HepG2 (cell line): ENCODE results near the gene ADGRB2. TPM values are rescaled to one million over a fixed set of nuclear protein-coding genes. Genes with fewer than 3 reads are reported as not detected.

Experiments
- ATAC-seq: fragments of 200-7000 bp; cut with Tn5 transposase; 3 replicates; pipeline ENCODE4 v1.9.1; 2020; ENCODE audit warnings: mild to moderate bottlenecking, moderate library complexity
- BruUV-seq: library from RNA; stranded (reverse); fragments of 400-500 nt; replicated peaks from 2 replicates; lab custom pipeline; 2021; lab: Mats Ljungman, UMichigan
- CTCF ChIA-PET: fragments of 300-600 bp; formaldehyde crosslinking; extraction: SDS; loops from one replicate; lab custom pipeline; 2021; ENCODE audit warnings: low total read pairs, inconsistent platforms, low intra/inter-chr PET ratio; lab: Yijun Ruan, JAX
- POLR2A ChIA-PET: fragments of 350-600 bp; sonication (Branson Sonifier 250); formaldehyde crosslinking; loops from one replicate; lab custom pipeline; 2020; ENCODE audit warnings: antibody characterized with exemption, inconsistent platforms; lab: Yijun Ruan, JAX
- DNase-seq: peaks from one replicate; pipeline ENCODE4 v3.0.0-alpha.2; 2015; ENCODE audit warnings: low spot score
- FAIRE-seq: peaks from 3 replicates; lab custom pipeline; 2011; peaks lifted over from hg19 to GRCh38; lab: Jason Lieb, UNC
- H2AFZ ChIP-seq: one replicate; pipeline ENCODE4 v1.6.1; 2011; ENCODE audit warnings: low read length, inconsistent platforms
- H3K27ac ChIP-seq: fragments of 300-600 bp; 3 replicates; pipeline ENCODE4 v1.8.0; 2011; ENCODE audit warnings: mixed run types, mild to moderate bottlenecking, mixed read lengths, low read length, inconsistent platforms; ENCODE audit not compliant: insufficient read depth; ENCODE audit errors: extremely low read length
- H3K27me3 ChIP-seq, 2 experiments: fragments of 200-600 bp in 1 of 2; 2 replicates in 1 of 2; 3 replicates in 1 of 2; pipeline versions ENCODE4 v1.6.0 to v1.8.0; 2011; ENCODE audit warnings: low read length in 2 of 2, mild to moderate bottlenecking in 2 of 2, moderate library complexity in 2 of 2, inconsistent platforms in 1 of 2; ENCODE audit not compliant: insufficient read depth in 2 of 2, control insufficient read depth in 1 of 2
- H3K36me3 ChIP-seq, 2 experiments: fragments of 200-600 bp in 1 of 2; replicated peaks in 1 of 2; 2 replicates in 1 of 2; 3 replicates in 1 of 2; pipeline versions ENCODE4 v1.5.1 to v1.8.0; 2011; ENCODE audit warnings: low read length in 2 of 2, inconsistent platforms in 1 of 2; ENCODE audit not compliant: insufficient read depth in 2 of 2, control insufficient read depth in 1 of 2
- H3K4me1 ChIP-seq: 2 replicates; pipeline ENCODE4 v1.5.1; 2012; ENCODE audit warnings: low read length, inconsistent platforms; ENCODE audit not compliant: insufficient read depth
- H3K4me2 ChIP-seq: 2 replicates; pipeline ENCODE4 v1.6.0; 2011; ENCODE audit warnings: low read depth, low read length, inconsistent platforms
- H3K4me3 ChIP-seq, 3 experiments: fragments of 200-600 bp in 1 of 3; sonication (generic), shearing (Covaris generic) in 1 of 3; replicated peaks in 1 of 3; 2 replicates each; pipeline ENCODE4 v1.5.1; 2011 to 2016; ENCODE audit warnings: low read length in 3 of 3, inconsistent platforms in 2 of 3, low read depth in 2 of 3, mild to moderate bottlenecking in 2 of 3, control low read depth in 1 of 3, mixed read lengths in 1 of 3; ENCODE audit not compliant: insufficient read depth in 1 of 3
- H3K79me2 ChIP-seq: one replicate; pipeline ENCODE4 v1.6.1; 2011; ENCODE audit warnings: low read length, inconsistent platforms; ENCODE audit not compliant: insufficient read depth
- H3K9ac ChIP-seq: 2 replicates; pipeline ENCODE4 v1.6.0; 2011; ENCODE audit warnings: mild to moderate bottlenecking, low read depth, low read length, inconsistent platforms; ENCODE audit not compliant: insufficient read depth
- H3K9me3 ChIP-seq: 2 replicates; pipeline ENCODE4 v1.5.1; 2012; ENCODE audit warnings: mild to moderate bottlenecking, low read length
- H4K20me1 ChIP-seq: 2 replicates; pipeline ENCODE4 v1.6.0; 2011; ENCODE audit warnings: inconsistent platforms, mild to moderate bottlenecking, low read length, moderate library complexity; ENCODE audit not compliant: insufficient read depth
- AHR ChIP-seq: IDR thresholded peaks from 2 replicates; pipeline ENCODE4 v1.6.1; 2018; ENCODE audit warnings: missing genetic modification reagents, missing compliant biosample characterization
- ARHGAP35 ChIP-seq: sonication (generic); formaldehyde crosslinking; IDR thresholded peaks from 2 replicates; pipeline ENCODE4 v1.9.0; 2022; ENCODE audit warnings: mild to moderate bottlenecking, inconsistent platforms, moderate library complexity, missing genetic modification reagents, borderline replicate concordance
- ATM ChIP-seq: fragments of 450-650 bp; IDR thresholded peaks from 2 replicates; pipeline ENCODE4 v1.7.1; 2017; ENCODE audit warnings: mild to moderate bottlenecking, borderline replicate concordance
- CHCHD3 ChIP-seq: sonication (generic); formaldehyde crosslinking; IDR thresholded peaks from 2 replicates; pipeline ENCODE4 v1.8.0; 2022; ENCODE audit warnings: mild to moderate bottlenecking, missing genetic modification reagents, moderate library complexity
- CREB3 ChIP-seq: sonication (generic); formaldehyde crosslinking; IDR thresholded peaks from 2 replicates; pipeline ENCODE4 v1.5.0; 2020; ENCODE audit warnings: missing genetic modification reagents
- KAT2B ChIP-seq: fragments of 150-350 bp; IDR thresholded peaks from 2 replicates; pipeline ENCODE4 v1.6.1; 2014; ENCODE audit warnings: low read depth, low read length, borderline replicate concordance
- KDM2A ChIP-seq: sonication (generic); formaldehyde crosslinking; IDR thresholded peaks from 2 replicates; pipeline ENCODE4 v1.4.0; 2020; ENCODE audit warnings: low read depth, missing genetic modification reagents, borderline replicate concordance
- MYNN ChIP-seq: sonication (generic); formaldehyde crosslinking; IDR thresholded peaks from 2 replicates; pipeline ENCODE4 v1.4.0; 2020; ENCODE audit warnings: mild to moderate bottlenecking, low read depth, missing genetic modification reagents
- NAIF1 ChIP-seq: sonication (generic); formaldehyde crosslinking; IDR thresholded peaks from 2 replicates; pipeline ENCODE4 v1.5.0; 2020; ENCODE audit warnings: mild to moderate bottlenecking, missing genetic modification reagents, borderline replicate concordance
- SUZ12 ChIP-seq: fragments of 150-350 bp; IDR thresholded peaks from 2 replicates; pipeline ENCODE4 v1.6.1; 2014; ENCODE audit warnings: low read depth, low read length
- TEAD3 ChIP-seq: optimal IDR thresholded peaks from 2 replicates; pipeline ENCODE3; 2016; ENCODE audit warnings: borderline replicate concordance
- TFAP4 ChIP-seq: sonication (generic); IDR thresholded peaks from 2 replicates; pipeline ENCODE4 v1.6.1; 2016; ENCODE audit warnings: low read depth, borderline replicate concordance
- ZHX1 ChIP-seq: sonication (generic); formaldehyde crosslinking; IDR thresholded peaks from 2 replicates; pipeline ENCODE4 v1.8.1; 2022; ENCODE audit warnings: low read depth, mild to moderate bottlenecking, missing genetic modification reagents
- ZIK1 ChIP-seq: sonication (generic); formaldehyde crosslinking; IDR thresholded peaks from 2 replicates; pipeline ENCODE4 v1.5.0; 2020; ENCODE audit warnings: mild to moderate bottlenecking, low read depth, missing genetic modification reagents, borderline replicate concordance
- ZNF260 ChIP-seq: sonication (generic); formaldehyde crosslinking; IDR thresholded peaks from 2 replicates; pipeline ENCODE4 v1.4.0; 2020; ENCODE audit warnings: missing genetic modification reagents, low read depth, mild to moderate bottlenecking, borderline replicate concordance
- ZNF615 ChIP-seq: sonication (generic); formaldehyde crosslinking; IDR thresholded peaks from 2 replicates; pipeline ENCODE4 v1.5.0; 2020; ENCODE audit warnings: mild to moderate bottlenecking, missing genetic modification reagents, borderline replicate concordance
- ZNF746 ChIP-seq: sonication (generic); formaldehyde crosslinking; IDR thresholded peaks from 2 replicates; pipeline ENCODE4 v1.8.0; 2022; ENCODE audit warnings: mild to moderate bottlenecking, missing genetic modification reagents
- WGBS: methylation state at CpG from one replicate; pipeline ENCODE4 v1.1.6; 2017; ENCODE audit warnings: low lambda C conversion rate; 5-methylcytosine and 5-hydroxymethylcytosine counted together
- in situ Hi-C: cut with HindIII; loops from 2 replicates; pipeline ENCODE4 v1.10.0; 2017; ENCODE audit warnings: low pct_unique_long_range_greater_than_20kb; ENCODE audit not compliant: extremely low pct_ligation_motif_present
- intact Hi-C: fragments of 100-400 bp; cut with micrococcal nuclease; formaldehyde crosslinking; loops from one replicate; pipeline ENCODE4 v1.10.0; 2022; ENCODE audit not compliant: unreplicated experiment
- polyA plus RNA-seq, 8 experiments: library from polyadenylated mRNA; depleted of rRNA in 3 of 8; stranded (reverse) in 7 of 8; unstranded in 1 of 8; fragments of >200 nt; fragmentation: Illumina TruSeq in 4 of 8; extraction: Trizol in 4 of 8; gene quantifications; 2 replicates each; pipeline versions ENCODE4 v1.2.1 to v1.2.3, GENCODE V29; 2011 to 2016; ENCODE audit warnings: low read depth in 4 of 8, missing spikeins in 1 of 8, mixed read lengths in 1 of 8; ENCODE audit not compliant: insufficient read depth in 1 of 8
- total RNA-seq, 5 experiments: library from RNA; depleted of rRNA; stranded (reverse); fragments of >200 nt; fragmentation: Illumina TruSeq; extraction: Trizol; gene quantifications; 2 replicates each; pipeline ENCODE4 v1.2.3, GENCODE V29; 2016; ENCODE audit warnings: low read depth in 1 of 5

ADGRB2 gene
- total and polyA plus RNA-seq, 2 of the 13 experiments (the other 11 are each of a cell fraction or from before 2014, with no cell fraction given), result 0.03 to 0.09 TPM

- TF ChIP-seq CHCHD3 (CRISPR knock-in tag), result no peak
- no peak for TF ChIP-seq ZNF615 (CRISPR knock-in tag)
- TF ChIP-seq KDM2A (CRISPR knock-in tag), result no peak
- TF ChIP-seq ZIK1 (CRISPR knock-in tag), result no peak
- no peak for TF ChIP-seq ARHGAP35 (CRISPR knock-in tag)
These were observed 11.1 kb downstream of the ADGRB2 start (continued) for GRCh38 chr1:31752952-31753475.

- no TSS peak for BruUV-seq
These were observed 11.9 kb downstream of the ADGRB2 start for GRCh38 chr1:31752258-31752657.

More at GRCh38 chr1:31752258-31752657, 11.9 kb downstream of the ADGRB2 start:
- no peak overlapping the region for H2AFZ ChIP-seq
- H3K27ac ChIP-seq, result no peak overlapping the region
- 0 out of 2 replicates have a peak, but pooled peaks cover 8% of the 10 kb centered on the region for H3K4me1 ChIP-seq
- no peaks in the 10 kb centered on the region for H3K36me3 ChIP-seq
- no peak overlapping the region for H3K4me3 ChIP-seq
- in situ Hi-C loops, result no loop called here
- intact Hi-C loops, result no loop called here
- no peaks in the 10 kb centered on the region for H4K20me1 ChIP-seq
- no peak for ATAC-seq
- FAIRE-seq, result no peak
- H3K79me2 ChIP-seq, result no peaks in the 10 kb centered on the region
- no peak overlapping the region for H3K4me2 ChIP-seq
- H3K9ac ChIP-seq, result no peak overlapping the region
- H3K9me3 ChIP-seq, result no peaks in the 10 kb centered on the region
- WGBS, result 8% methylated on average over 2 of the region's 7 CpGs
- ChIA-PET CTCF (no interaction called here), POLR2A (no interaction called here)
- peaks cover 5 to 73% of the 10 kb centered on the region in 2 experiments for H3K27me3 ChIP-seq
- DNase-seq, result no peak
- TF ChIP-seq ZNF746 (CRISPR knock-in tag) (no peak), AHR (CRISPR knock-in tag) (no peak), ZNF260 (CRISPR knock-in tag) (no peak), MYNN (CRISPR knock-in tag) (no peak), SUZ12 (no peak), TFAP4 (no peak), TEAD3 (CRISPR knock-in tag) (no peak), ATM (no peak), KAT2B (no peak), CREB3 (no peak), NAIF1 (CRISPR knock-in tag) (no peak), ZHX1 (CRISPR knock-in tag) (no peak)
